Liver (tissue), 9 donors: ENCODE measurements around the gene NUP214. TPM values are rescaled to one million over a fixed set of nuclear protein-coding genes. Genes with fewer than 3 reads are reported as not detected.

Experiments used
- DNase-seq: peaks from one replicate; pipeline ENCODE4 v3.0.0-alpha.2; 2017; ENCODE audit warnings: low spot score
- H3K27ac ChIP-seq, 2 donors: one replicate each; pipeline ENCODE4 v1.7.0; 2013; ENCODE audit warnings: inconsistent platforms in 2 of 2, low read length in 2 of 2, control low read depth in 1 of 2, low read depth in 1 of 2, mild to moderate bottlenecking in 1 of 2
- H3K27me3 ChIP-seq, 4 donors: one replicate each; pipeline versions ENCODE4 v1.6.1 to v1.7.0; 2013; ENCODE audit warnings: low read length in 3 of 4, inconsistent platforms in 1 of 4, mild to moderate bottlenecking in 1 of 4, moderate library complexity in 1 of 4; ENCODE audit not compliant: control insufficient read depth in 4 of 4, insufficient read depth in 4 of 4
- H3K36me3 ChIP-seq, 4 donors: one replicate each; pipeline versions ENCODE4 v1.6.1 to v1.7.0; 2013; ENCODE audit warnings: low read length in 3 of 4, mild to moderate bottlenecking in 3 of 4, low read depth in 1 of 4, moderate library complexity in 1 of 4; ENCODE audit not compliant: control insufficient read depth in 4 of 4, insufficient read depth in 3 of 4
- H3K4me1 ChIP-seq, 4 donors: one replicate each; pipeline versions ENCODE4 v1.6.1 to v1.7.0; 2013; ENCODE audit warnings: low read length in 3 of 4, mild to moderate bottlenecking in 3 of 4, moderate library complexity in 1 of 4; ENCODE audit not compliant: control insufficient read depth in 4 of 4, insufficient read depth in 4 of 4
- H3K4me3 ChIP-seq, 3 donors: one replicate each; pipeline versions ENCODE4 v1.6.1 to v1.7.0; 2013; ENCODE audit warnings: low read length in 3 of 3, control low read depth in 1 of 3, low read depth in 1 of 3, mild to moderate bottlenecking in 1 of 3
- H3K9ac ChIP-seq, 2 donors: one replicate each; pipeline ENCODE4 v1.7.0; 2013; ENCODE audit warnings: low read length in 2 of 2, mild to moderate bottlenecking in 2 of 2, moderate library complexity in 2 of 2, control low read depth in 1 of 2, low read depth in 1 of 2
- H3K9me3 ChIP-seq, 4 donors: one replicate each; pipeline versions ENCODE4 v1.6.1 to v1.7.0; 2013; ENCODE audit warnings: low read length in 3 of 4; ENCODE audit not compliant: control insufficient read depth in 4 of 4
- EGR1 ChIP-seq, 2 donors: IDR thresholded peaks; 2 replicates each; pipeline ENCODE4 v1.6.1; 2016 to 2018; ENCODE audit warnings: antibody characterized with exemption in 2 of 2, low read depth in 2 of 2
- FOXA1 ChIP-seq: IDR thresholded peaks from 2 replicates; pipeline ENCODE4 v1.6.1; 2016; ENCODE audit warnings: antibody characterized with exemption
- FOXA2 ChIP-seq: IDR thresholded peaks from 2 replicates; pipeline ENCODE4 v1.6.1; 2016; ENCODE audit warnings: antibody characterized with exemption
- GABPA ChIP-seq, 2 donors: IDR thresholded peaks in 1 of 2; conservative IDR thresholded peaks in 1 of 2; 2 replicates each; pipeline ENCODE4 v1.6.1; 2016; ENCODE audit warnings: antibody characterized with exemption in 2 of 2, mild to moderate bottlenecking in 1 of 2, moderate library complexity in 1 of 2
- HNF4A ChIP-seq, 2 donors: conservative IDR thresholded peaks; 2 replicates each; pipeline ENCODE4 v1.6.1; 2016; ENCODE audit warnings: antibody characterized with exemption in 2 of 2, mild to moderate bottlenecking in 2 of 2
- HNF4G ChIP-seq: IDR thresholded peaks from 2 replicates; pipeline ENCODE4 v1.6.1; 2016; ENCODE audit warnings: antibody characterized with exemption
- JUND ChIP-seq, 2 donors: IDR thresholded peaks; 2 replicates each; pipeline ENCODE4 v1.6.1; 2016; ENCODE audit warnings: antibody characterized with exemption in 2 of 2
- NR2F2 ChIP-seq: IDR thresholded peaks from 2 replicates; pipeline ENCODE4 v1.6.1; 2016; ENCODE audit warnings: antibody characterized with exemption
- RAD21 ChIP-seq, 2 donors: IDR thresholded peaks; 2 replicates each; pipeline ENCODE4 v1.6.1; 2016; ENCODE audit warnings: antibody characterized with exemption in 2 of 2, mild to moderate bottlenecking in 2 of 2
- RXRA ChIP-seq, 2 donors: IDR thresholded peaks; 2 replicates each; pipeline ENCODE4 v1.6.1; 2017 to 2018; ENCODE audit warnings: antibody characterized with exemption in 2 of 2, mild to moderate bottlenecking in 1 of 2
- SP1 ChIP-seq: IDR thresholded peaks from 2 replicates; pipeline ENCODE4 v1.6.1; 2018; ENCODE audit warnings: antibody characterized with exemption, mild to moderate bottlenecking
- YY1 ChIP-seq: IDR thresholded peaks from 2 replicates; pipeline ENCODE4 v1.6.1; 2016; ENCODE audit warnings: antibody characterized with exemption, mild to moderate bottlenecking
- WGBS: extraction: QIAGEN DNeasy Blood & Tissue Kit; methylation state at CpG from one replicate; pipeline ENCODE4 v1.1.7; 2013; 5-methylcytosine and 5-hydroxymethylcytosine counted together
- polyA plus RNA-seq, 2 donors: library from polyadenylated mRNA; stranded (reverse) in 1 of 2; unstranded in 1 of 2; fragments of 200-250 nt in 1 of 2; fragments of >200 nt in 1 of 2; fragmentation: Nextera tagmentation in 1 of 2; extraction: Ambion mirVana in 1 of 2; gene quantifications; one replicate each; pipeline versions ENCODE4 v1.2.1 to v1.2.3, GENCODE V29; 2013 to 2015
- total RNA-seq, 2 donors: library from RNA; depleted of rRNA; stranded (reverse); fragments of >200 nt; gene quantifications; one replicate each; pipeline ENCODE4 v1.2.3, GENCODE V29; 2014
- TF ChIP-seq, protein P1 (sequence below): IDR thresholded peaks from 2 replicates; pipeline ENCODE4 v1.6.1; 2016; ENCODE audit warnings: antibody characterized with exemption, mild to moderate bottlenecking
- TF ChIP-seq, protein P2 (sequence below): IDR thresholded peaks from 2 replicates; pipeline ENCODE4 v1.6.1; 2016; ENCODE audit warnings: antibody characterized with exemption
- TF ChIP-seq, protein P3 (sequence below): IDR thresholded peaks from 2 replicates; pipeline ENCODE4 v1.6.1; 2016; ENCODE audit warnings: antibody characterized with exemption
- TF ChIP-seq, protein P4 (sequence below): IDR thresholded peaks from 2 replicates; pipeline ENCODE4 v1.6.1; 2016; ENCODE audit warnings: antibody characterized with exemption
- donor health status: healthy.
- donor health status: healthy.
- donor health status: healthy.
- donor health status: healthy.
- donor health status: healthy.

Gene NUP214
- total and polyA plus RNA-seq, 4 donors: 8.8 to 19.5 (median 16.5) TPM

DNA sequence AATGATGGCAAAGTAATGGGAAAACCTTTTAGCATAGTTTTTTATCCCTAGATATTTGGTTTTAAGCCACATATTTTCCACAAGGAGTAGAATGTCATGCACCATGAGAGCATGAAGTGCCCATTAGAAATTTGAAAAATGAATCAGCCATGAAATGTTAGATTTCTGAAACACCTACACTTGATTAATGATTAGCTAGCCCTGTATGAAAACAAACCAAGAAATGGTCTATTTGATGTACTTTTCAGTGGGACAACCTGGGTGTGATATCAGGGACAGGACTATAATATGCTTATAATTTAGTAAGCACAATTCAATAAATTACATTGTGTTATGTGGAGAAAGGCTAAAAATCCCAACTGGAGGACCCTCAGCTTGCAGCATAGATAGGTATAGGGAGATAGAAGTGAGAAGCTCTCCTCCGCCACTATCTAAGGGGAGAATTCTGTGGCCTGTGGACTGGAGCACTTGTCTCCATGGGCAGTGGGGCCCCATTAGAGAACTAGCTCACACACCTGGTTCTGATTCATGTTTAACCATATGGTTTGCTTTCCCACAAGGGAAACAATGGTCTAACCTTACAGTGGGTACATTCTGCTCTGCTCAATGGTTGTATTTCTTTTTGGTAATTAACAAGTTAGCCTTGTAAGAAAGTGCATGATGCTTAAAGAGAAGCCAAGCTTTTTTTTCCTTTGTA lies 35.2 kb downstream of the NUP214 start:
- Histone ChIP-seq H3K9ac (no peak overlapping the region), H3K36me3 (peaks cover 12 to 53% (median 42%) of the 10 kb centered on the region in 4 donors), H3K4me1 (no peaks in the 10 kb centered on the region), H3K4me3 (no peak overlapping the region), H3K27me3 (no peaks in the 10 kb centered on the region), H3K27ac (no peak overlapping the region), H3K9me3 (no peaks in the 10 kb centered on the region)
- DNase-seq: no peak
- TF ChIP-seq, protein P1, sequence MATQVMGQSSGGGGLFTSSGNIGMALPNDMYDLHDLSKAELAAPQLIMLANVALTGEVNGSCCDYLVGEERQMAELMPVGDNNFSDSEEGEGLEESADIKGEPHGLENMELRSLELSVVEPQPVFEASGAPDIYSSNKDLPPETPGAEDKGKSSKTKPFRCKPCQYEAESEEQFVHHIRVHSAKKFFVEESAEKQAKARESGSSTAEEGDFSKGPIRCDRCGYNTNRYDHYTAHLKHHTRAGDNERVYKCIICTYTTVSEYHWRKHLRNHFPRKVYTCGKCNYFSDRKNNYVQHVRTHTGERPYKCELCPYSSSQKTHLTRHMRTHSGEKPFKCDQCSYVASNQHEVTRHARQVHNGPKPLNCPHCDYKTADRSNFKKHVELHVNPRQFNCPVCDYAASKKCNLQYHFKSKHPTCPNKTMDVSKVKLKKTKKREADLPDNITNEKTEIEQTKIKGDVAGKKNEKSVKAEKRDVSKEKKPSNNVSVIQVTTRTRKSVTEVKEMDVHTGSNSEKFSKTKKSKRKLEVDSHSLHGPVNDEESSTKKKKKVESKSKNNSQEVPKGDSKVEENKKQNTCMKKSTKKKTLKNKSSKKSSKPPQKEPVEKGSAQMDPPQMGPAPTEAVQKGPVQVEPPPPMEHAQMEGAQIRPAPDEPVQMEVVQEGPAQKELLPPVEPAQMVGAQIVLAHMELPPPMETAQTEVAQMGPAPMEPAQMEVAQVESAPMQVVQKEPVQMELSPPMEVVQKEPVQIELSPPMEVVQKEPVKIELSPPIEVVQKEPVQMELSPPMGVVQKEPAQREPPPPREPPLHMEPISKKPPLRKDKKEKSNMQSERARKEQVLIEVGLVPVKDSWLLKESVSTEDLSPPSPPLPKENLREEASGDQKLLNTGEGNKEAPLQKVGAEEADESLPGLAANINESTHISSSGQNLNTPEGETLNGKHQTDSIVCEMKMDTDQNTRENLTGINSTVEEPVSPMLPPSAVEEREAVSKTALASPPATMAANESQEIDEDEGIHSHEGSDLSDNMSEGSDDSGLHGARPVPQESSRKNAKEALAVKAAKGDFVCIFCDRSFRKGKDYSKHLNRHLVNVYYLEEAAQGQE: no peak
- TF ChIP-seq, protein P2, sequence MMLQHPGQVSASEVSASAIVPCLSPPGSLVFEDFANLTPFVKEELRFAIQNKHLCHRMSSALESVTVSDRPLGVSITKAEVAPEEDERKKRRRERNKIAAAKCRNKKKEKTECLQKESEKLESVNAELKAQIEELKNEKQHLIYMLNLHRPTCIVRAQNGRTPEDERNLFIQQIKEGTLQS: no peak
- no peak for TF ChIP-seq SP1
- no peak for TF ChIP-seq RAD21 (IDR thresholded peaks at IDR 0.05)
- TF ChIP-seq, protein P3, sequence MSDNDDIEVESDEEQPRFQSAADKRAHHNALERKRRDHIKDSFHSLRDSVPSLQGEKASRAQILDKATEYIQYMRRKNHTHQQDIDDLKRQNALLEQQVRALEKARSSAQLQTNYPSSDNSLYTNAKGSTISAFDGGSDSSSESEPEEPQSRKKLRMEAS: no peak
- no peak for TF ChIP-seq NR2F2
- TF ChIP-seq RXRA (IDR thresholded peaks at IDR 0.05): no peak
- TF ChIP-seq HNF4A (conservative IDR thresholded peaks at IDR 0.05): no peak
- TF ChIP-seq JUND (IDR thresholded peaks at IDR 0.05): no peak
- no peak for TF ChIP-seq GABPA (IDR thresholded peaks at IDR 0.05 in 1 of 2, conservative IDR thresholded peaks at IDR 0.05 in 1 of 2)
- no peak for TF ChIP-seq EGR1 (IDR thresholded peaks at IDR 0.05; ENCODE audit: low read depth in 2 of 2)
- TF ChIP-seq HNF4G: no peak
- no peak for TF ChIP-seq YY1
- no peak for TF ChIP-seq FOXA1
- TF ChIP-seq, protein P4, sequence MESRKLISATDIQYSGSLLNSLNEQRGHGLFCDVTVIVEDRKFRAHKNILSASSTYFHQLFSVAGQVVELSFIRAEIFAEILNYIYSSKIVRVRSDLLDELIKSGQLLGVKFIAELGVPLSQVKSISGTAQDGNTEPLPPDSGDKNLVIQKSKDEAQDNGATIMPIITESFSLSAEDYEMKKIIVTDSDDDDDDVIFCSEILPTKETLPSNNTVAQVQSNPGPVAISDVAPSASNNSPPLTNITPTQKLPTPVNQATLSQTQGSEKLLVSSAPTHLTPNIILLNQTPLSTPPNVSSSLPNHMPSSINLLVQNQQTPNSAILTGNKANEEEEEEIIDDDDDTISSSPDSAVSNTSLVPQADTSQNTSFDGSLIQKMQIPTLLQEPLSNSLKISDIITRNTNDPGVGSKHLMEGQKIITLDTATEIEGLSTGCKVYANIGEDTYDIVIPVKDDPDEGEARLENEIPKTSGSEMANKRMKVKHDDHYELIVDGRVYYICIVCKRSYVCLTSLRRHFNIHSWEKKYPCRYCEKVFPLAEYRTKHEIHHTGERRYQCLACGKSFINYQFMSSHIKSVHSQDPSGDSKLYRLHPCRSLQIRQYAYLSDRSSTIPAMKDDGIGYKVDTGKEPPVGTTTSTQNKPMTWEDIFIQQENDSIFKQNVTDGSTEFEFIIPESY: no peak
- no peak for TF ChIP-seq FOXA2
- 96% methylated on average over 1 of the region's 1 CpG for WGBS

DNA sequence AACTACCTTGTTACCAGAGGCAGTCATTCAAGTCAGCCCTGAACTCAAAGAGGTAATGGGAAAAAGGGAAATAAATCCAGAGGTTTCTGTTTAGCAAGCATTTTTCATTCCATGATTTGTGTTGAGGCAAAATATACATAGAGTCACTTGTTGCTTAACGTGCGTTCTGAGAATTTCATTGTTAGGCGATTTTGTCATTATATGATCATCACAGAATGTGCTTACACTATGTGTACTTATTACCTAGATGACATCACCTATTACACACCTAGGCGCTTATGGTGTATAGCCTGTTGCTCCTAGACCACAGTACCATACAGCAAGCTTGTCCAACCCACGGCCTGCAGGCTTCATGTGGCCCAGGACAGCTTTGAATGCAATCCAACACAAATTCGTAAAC lies 36.2 kb downstream of the NUP214 start:
- no peak overlapping the region for H3K27ac ChIP-seq
- WGBS: 95% methylated on average over 6 of the region's 6 CpGs
- DNase-seq: no peak
- H3K36me3 ChIP-seq: peaks cover 12 to 57% (median 43%) of the 10 kb centered on the region in 4 donors
- H3K4me1 ChIP-seq: no peaks in the 10 kb centered on the region
- no peaks in the 10 kb centered on the region for H3K9me3 ChIP-seq
- no peak overlapping the region for H3K9ac ChIP-seq
- H3K4me3 ChIP-seq: no peak overlapping the region
- TF ChIP-seq RXRA (IDR thresholded peaks at IDR 0.05): no peak
- no peaks in the 10 kb centered on the region for H3K27me3 ChIP-seq
